Colonic mucosa (tissue), 4 donors: ENCODE measurements around the gene IMMP2L. TPM values are rescaled to one million over a fixed set of nuclear protein-coding genes. Genes with fewer than 3 reads are reported as not detected.
"Not testable (repeated sequence)": the region's sequence is repeated elsewhere in the genome, so short reads cannot be mapped to it uniquely, and the experiment has no call there.

Source experiments
- DNase-seq: peaks from one replicate; pipeline ENCODE4 v3.0.0-alpha.2; 2020
- H3K27ac ChIP-seq: fragments of 200-600 bp; one replicate; pipeline ENCODE4 v1.8.0; 2021
- H3K27me3 ChIP-seq: fragments of 200-600 bp; one replicate; pipeline ENCODE4 v1.8.0; 2021
- H3K36me3 ChIP-seq: fragments of 200-600 bp; one replicate; pipeline ENCODE4 v1.8.0; 2021
- H3K4me1 ChIP-seq: fragments of 200-600 bp; one replicate; pipeline ENCODE4 v1.8.0; 2021; ENCODE audit warnings: mild to moderate bottlenecking
- H3K4me3 ChIP-seq: fragments of 200-600 bp; one replicate; pipeline ENCODE4 v1.8.0; 2021
- H3K9ac ChIP-seq, 2 donors: one replicate each; pipeline ENCODE4 v1.7.0; 2013; ENCODE audit warnings: control low read depth in 2 of 2, low read depth in 2 of 2, low read length in 2 of 2
- H3K9me3 ChIP-seq: fragments of 200-600 bp; one replicate; pipeline ENCODE4 v1.8.0; 2021
- intact Hi-C: fragments of 100-400 bp; cut with DNase I; formaldehyde crosslinking; loops from one replicate; pipeline ENCODE4 v1.14.1; 2022
- total RNA-seq, 2 donors: library from RNA; stranded (reverse); fragmentation: NEBNext Ultra II Directional in 1 of 2; extraction: Animal tissue kit (Norgen Biotek cat#: 25700) in 1 of 2; gene quantifications; one replicate each; pipeline ENCODE4 v1.2.1, GENCODE V29; 2021
- TF ChIP-seq, protein P1 (sequence below): fragments of 200-600 bp; IDR thresholded peaks from one replicate; pipeline ENCODE4 v1.8.0; 2022; ENCODE audit warnings: antibody characterized with exemption, mild to moderate bottlenecking
- donor health status: healthy.
- donor health status: DM: no; HTN: no; CAD: no.
- donor health status: DM: no; HTN: no; CAD: no.

The IMMP2L gene
- total RNA-seq, 2 donors from 2014 or later: 13.4 to 15.4 TPM

DNA sequence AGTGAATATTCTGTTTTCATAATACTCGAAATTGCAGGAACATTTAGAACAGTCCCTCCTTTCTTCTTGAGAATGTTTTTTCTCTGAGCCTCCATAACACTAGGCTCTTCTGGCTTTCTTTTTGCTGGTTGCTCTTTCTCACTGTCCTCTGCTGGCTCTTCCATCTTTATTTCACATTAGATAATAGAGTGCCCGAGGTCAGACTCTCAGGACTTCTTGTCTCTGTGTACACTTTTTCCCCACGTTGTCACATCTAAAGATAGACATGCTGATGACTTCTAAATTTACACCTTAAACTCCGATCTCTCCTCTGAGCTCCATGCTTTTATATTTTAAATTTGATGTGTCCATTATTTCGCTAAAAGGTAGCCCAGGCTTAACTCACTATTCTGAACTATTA lies 486.8 kb downstream of the IMMP2L start:
- Histone ChIP-seq H3K36me3 (no peaks in the 10 kb centered on the region), H3K4me3 (no peak overlapping the region), H3K27me3 (no peaks in the 10 kb centered on the region), H3K27ac (no peak overlapping the region), H3K9ac (no peak overlapping the region), H3K9me3 (no peaks in the 10 kb centered on the region), H3K4me1 (no peaks in the 10 kb centered on the region)
- TF ChIP-seq, protein P1, sequence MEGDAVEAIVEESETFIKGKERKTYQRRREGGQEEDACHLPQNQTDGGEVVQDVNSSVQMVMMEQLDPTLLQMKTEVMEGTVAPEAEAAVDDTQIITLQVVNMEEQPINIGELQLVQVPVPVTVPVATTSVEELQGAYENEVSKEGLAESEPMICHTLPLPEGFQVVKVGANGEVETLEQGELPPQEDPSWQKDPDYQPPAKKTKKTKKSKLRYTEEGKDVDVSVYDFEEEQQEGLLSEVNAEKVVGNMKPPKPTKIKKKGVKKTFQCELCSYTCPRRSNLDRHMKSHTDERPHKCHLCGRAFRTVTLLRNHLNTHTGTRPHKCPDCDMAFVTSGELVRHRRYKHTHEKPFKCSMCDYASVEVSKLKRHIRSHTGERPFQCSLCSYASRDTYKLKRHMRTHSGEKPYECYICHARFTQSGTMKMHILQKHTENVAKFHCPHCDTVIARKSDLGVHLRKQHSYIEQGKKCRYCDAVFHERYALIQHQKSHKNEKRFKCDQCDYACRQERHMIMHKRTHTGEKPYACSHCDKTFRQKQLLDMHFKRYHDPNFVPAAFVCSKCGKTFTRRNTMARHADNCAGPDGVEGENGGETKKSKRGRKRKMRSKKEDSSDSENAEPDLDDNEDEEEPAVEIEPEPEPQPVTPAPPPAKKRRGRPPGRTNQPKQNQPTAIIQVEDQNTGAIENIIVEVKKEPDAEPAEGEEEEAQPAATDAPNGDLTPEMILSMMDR: no peak
- no peak for DNase-seq
- intact Hi-C loops: no loop called here

DNA sequence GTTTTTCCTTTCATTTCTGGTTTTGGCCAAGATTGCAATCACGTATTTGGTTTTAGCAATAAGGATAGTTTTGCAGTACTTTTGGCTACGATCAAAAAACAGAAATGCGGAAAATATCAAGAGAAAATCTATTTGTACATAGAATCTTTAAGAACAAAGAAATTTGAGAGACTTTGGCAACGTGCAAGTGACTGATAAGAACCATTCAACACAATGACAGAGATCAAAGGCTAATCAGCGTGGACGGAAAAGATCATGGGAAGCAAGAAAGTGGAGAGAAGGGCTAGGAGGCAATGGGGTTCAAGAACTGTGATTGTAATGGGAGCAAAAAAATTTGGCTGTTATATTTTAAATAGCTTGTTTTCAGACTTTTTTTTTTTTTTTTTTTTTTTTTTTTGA lies 487.5 kb downstream of the IMMP2L start:
- no peak overlapping the region for H3K27ac ChIP-seq
- no peaks in the 10 kb centered on the region for H3K27me3 ChIP-seq
- H3K9ac ChIP-seq: no peak overlapping the region
- H3K36me3 ChIP-seq: no peaks in the 10 kb centered on the region
- no peak for DNase-seq
- intact Hi-C loops: no loop called here
- H3K4me1 ChIP-seq: no peaks in the 10 kb centered on the region
- TF ChIP-seq, protein P1: no peak
- H3K9me3 ChIP-seq: no peaks in the 10 kb centered on the region
- H3K4me3 ChIP-seq: no peak overlapping the region

DNA sequence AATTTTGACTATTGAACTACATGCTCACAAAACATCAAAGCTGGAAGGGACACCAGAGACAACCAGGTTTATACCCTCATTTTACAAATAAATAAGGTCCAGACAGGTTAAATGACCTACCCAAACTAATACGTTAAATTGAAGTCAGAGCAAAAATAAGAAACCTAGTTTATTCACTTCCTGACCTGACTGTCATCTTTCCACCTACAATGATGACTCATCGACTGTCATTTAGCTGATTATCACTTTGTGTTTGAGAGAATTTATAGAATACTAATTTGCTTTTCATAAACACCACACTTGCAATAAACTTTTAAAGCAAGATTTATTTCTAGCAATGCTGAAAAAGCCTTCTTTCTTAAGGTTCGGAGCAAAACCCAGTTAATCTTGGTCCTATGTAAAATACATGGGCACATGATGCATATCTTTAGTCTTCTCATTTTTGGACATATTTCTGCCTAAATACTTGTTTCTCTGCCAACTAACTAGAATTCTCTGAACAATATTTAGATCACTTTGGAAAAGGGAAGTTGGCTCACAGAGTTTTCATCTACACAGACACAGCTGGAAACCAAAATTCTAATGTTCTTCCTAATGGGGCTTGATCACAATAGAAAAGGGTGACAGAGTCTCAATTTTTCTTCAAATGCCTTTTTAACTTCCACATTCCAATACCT lies 488.1 kb downstream of the IMMP2L start:
- H3K4me1 ChIP-seq: no peaks in the 10 kb centered on the region
- H3K9ac ChIP-seq: no peak overlapping the region
- no peaks in the 10 kb centered on the region for H3K9me3 ChIP-seq
- TF ChIP-seq, protein P1: no peak
- H3K36me3 ChIP-seq: no peaks in the 10 kb centered on the region
- no peak overlapping the region for H3K27ac ChIP-seq
- no peak overlapping the region for H3K4me3 ChIP-seq
- no peak for DNase-seq
- H3K27me3 ChIP-seq: no peaks in the 10 kb centered on the region
- intact Hi-C loops: no loop called here

DNA sequence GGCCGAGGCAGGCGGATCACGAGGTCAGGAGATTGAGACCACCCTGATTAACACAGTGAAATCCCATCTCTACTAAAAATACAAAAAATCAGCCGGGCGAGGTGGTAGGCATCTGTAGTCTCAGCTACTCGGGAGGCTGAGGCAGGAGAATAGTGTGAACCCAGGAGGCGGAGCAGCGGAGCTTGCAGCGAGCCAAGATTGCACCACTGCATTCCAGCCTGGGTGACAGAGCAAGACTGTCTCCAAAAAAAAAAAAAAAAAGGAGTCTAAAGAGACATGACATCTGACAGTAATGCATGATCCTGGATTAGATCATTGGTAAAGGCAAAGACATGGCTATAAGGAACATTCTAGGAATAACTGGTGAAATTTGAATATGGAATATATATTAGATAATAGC lies 489.6 kb downstream of the IMMP2L start:
- DNase-seq, H3K4me1 ChIP-seq, H3K27ac ChIP-seq, H3K9me3 ChIP-seq, H3K36me3 ChIP-seq, H3K9ac ChIP-seq, H3K27me3 ChIP-seq, intact Hi-C loops, H3K4me3 ChIP-seq: not testable (repeated sequence)

DNA sequence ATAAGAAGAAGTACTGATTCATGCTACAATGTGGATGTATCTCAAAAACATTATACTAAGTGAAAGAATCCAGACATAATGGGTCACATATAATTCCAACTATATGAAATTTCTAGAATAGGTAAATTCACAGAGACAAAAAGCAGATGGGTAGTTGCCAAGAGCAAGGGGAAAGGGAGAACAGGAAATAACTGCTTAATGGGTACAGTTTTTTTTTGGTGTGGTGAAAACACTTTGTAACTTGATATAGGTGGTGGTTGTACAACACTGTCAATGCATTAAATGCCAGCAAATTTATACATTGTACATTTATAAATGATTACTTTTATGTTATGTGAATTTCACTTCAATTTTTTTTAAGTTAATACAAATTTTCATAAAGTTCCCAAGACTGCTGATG lies 490.7 kb downstream of the IMMP2L start:
- Histone ChIP-seq H3K9ac (no peak overlapping the region), H3K4me3 (no peak overlapping the region), H3K27ac (no peak overlapping the region), H3K4me1 (no peaks in the 10 kb centered on the region), H3K9me3 (no peaks in the 10 kb centered on the region), H3K36me3 (no peaks in the 10 kb centered on the region), H3K27me3 (no peaks in the 10 kb centered on the region)
- intact Hi-C loops: no loop called here
- no peak for DNase-seq
- TF ChIP-seq, protein P1: no peak

DNA sequence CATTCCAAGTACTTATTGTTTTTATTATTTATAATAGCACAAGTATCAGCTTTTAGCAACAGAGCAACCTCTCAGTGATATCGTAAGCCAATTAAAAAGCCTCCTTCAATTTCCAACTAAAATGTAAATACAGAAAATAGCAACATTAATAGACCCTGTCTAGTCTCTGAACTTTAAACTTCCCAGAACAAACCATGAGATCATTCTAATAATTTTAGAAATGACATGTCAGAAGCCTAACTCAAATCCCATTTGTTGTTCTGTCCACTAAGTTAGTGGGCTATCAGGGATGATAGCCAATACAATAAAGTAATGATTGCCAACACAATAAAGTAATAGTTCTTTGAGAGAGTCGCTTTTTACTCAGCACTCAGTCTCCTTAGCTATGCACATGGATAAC lies 493.7 kb downstream of the IMMP2L start:
- no peaks in the 10 kb centered on the region for H3K36me3 ChIP-seq
- no peaks in the 10 kb centered on the region for H3K4me1 ChIP-seq
- TF ChIP-seq, protein P1: no peak
- intact Hi-C loops: no loop called here
- H3K9me3 ChIP-seq: no peaks in the 10 kb centered on the region
- DNase-seq: no peak
- H3K27me3 ChIP-seq: no peaks in the 10 kb centered on the region
- no peak overlapping the region for H3K9ac ChIP-seq
- no peak overlapping the region for H3K4me3 ChIP-seq
- no peak overlapping the region for H3K27ac ChIP-seq
